Natural killer cell (primary cell): ENCODE results near the gene HCFC2. TPM values are rescaled to one million over a fixed set of nuclear protein-coding genes. Genes with fewer than 3 reads are reported as not detected.

Source experiments
- ATAC-seq, 3 donors: fragments of 150-1000 bp in 2 of 3; fragments of 200-7000 bp in 1 of 3; cut with Tn5 transposase; 1 replicate in 1 of 3; 2 replicates in 2 of 3; pipeline ENCODE4 v1.10.0; 2021; ENCODE audit warnings: mild to moderate bottlenecking in 2 of 3, moderate library complexity in 2 of 3
- DNase-seq, 2 donors: peaks; one replicate each; pipeline versions ENCODE4 v3.0.0 to v3.0.0-alpha.2; 2013 to 2021; ENCODE audit warnings: mixed read lengths in 1 of 2
- H3K27ac ChIP-seq: one replicate; pipeline ENCODE4 v1.5.1; 2013; ENCODE audit warnings: mild to moderate bottlenecking, low read length
- H3K27me3 ChIP-seq: one replicate; pipeline ENCODE4 v1.6.1; 2013; ENCODE audit warnings: low read length; ENCODE audit not compliant: control insufficient read depth, insufficient read depth
- H3K36me3 ChIP-seq: one replicate; pipeline ENCODE4 v1.6.1; 2013; ENCODE audit warnings: low read length; ENCODE audit not compliant: control insufficient read depth, insufficient read depth
- H3K4me1 ChIP-seq: one replicate; pipeline ENCODE4 v1.6.1; 2013; ENCODE audit warnings: low read length; ENCODE audit not compliant: control insufficient read depth, insufficient read depth
- H3K4me3 ChIP-seq: one replicate; pipeline ENCODE4 v1.5.1; 2013; ENCODE audit warnings: low read length
- H3K9me3 ChIP-seq: one replicate; pipeline ENCODE4 v1.6.1; 2013; ENCODE audit warnings: low read length; ENCODE audit not compliant: control insufficient read depth, insufficient read depth
- H3K27ac Mint-ChIP-seq, 2 donors: one replicate each; pipeline ENCODE4 v1.8.0; 2022; ENCODE audit warnings: mild to moderate bottlenecking in 2 of 2, mixed read lengths in 2 of 2, moderate library complexity in 1 of 2
- H3K27me3 Mint-ChIP-seq, 2 donors: one replicate each; pipeline ENCODE4 v1.8.0; 2022; ENCODE audit warnings: low read depth in 2 of 2, mixed read lengths in 2 of 2
- H3K36me3 Mint-ChIP-seq: one replicate; pipeline ENCODE4 v1.8.0; 2022; ENCODE audit warnings: mixed read lengths
- H3K4me1 Mint-ChIP-seq, 2 donors: one replicate each; pipeline ENCODE4 v1.8.0; 2022; ENCODE audit warnings: mixed read lengths in 2 of 2
- H3K4me3 Mint-ChIP-seq: one replicate; pipeline ENCODE4 v1.8.0; 2022; ENCODE audit warnings: mild to moderate bottlenecking, moderate library complexity, mixed read lengths
- H3K9me3 Mint-ChIP-seq, 2 donors: one replicate each; pipeline ENCODE4 v1.8.0; 2022; ENCODE audit warnings: mixed read lengths in 2 of 2
- CTCF ChIP-seq: fragments of 200-600 bp; IDR thresholded peaks from one replicate; pipeline ENCODE4 v1.8.0; 2022; ENCODE audit warnings: antibody characterized with exemption
- WGBS: methylation state at CpG from one replicate; pipeline ENCODE4 v1.1.7; 2013; ENCODE audit warnings: missing lambda C conversion rate; ENCODE audit not compliant: insufficient coverage; 5-methylcytosine and 5-hydroxymethylcytosine counted together
- intact Hi-C: fragments of 100-400 bp; cut with micrococcal nuclease; formaldehyde crosslinking; loops from one replicate; pipeline ENCODE4 v1.14.2; 2022
- total RNA-seq, 4 donors: library from RNA; stranded (reverse); fragments of 120-200 nt in 1 of 4; gene quantifications; one replicate each; pipeline versions ENCODE4 v1.2.3 to v1.2.4, GENCODE V29; 2013 to 2022

The HCFC2 gene
- total RNA-seq, 3 donors from 2014 or later (not counting 1 experiment from before 2014, with no cell fraction given): 20.3 to 24.4 (median 23.8) TPM

GRCh38 chr12:104073699-104074098, 9.4 kb downstream of the HCFC2 start:
- Histone ChIP-seq H3K9me3 (no peaks in the 10 kb centered on the region), H3K36me3 (peaks cover 26% of the 10 kb centered on the region), H3K4me1 (no peaks in the 10 kb centered on the region), H3K27ac (no peak overlapping the region), H3K27me3 (no peaks in the 10 kb centered on the region), H3K4me3 (no peak overlapping the region)
- intact Hi-C loops: no loop called here
- no peak for TF ChIP-seq CTCF
- Mint-ChIP-seq H3K27ac (no peak overlapping the region), H3K4me3 (no peak overlapping the region), H3K27me3 (no peaks in the 10 kb centered on the region), H3K36me3 (peaks cover 8% of the 10 kb centered on the region), H3K4me1 (peaks cover 15 to 16% of the 10 kb centered on the region in 2 donors), H3K9me3 (no peaks in the 10 kb centered on the region)
- ATAC-seq: no peak
- DNase-seq: no peak
- no CpG with 5 or more reads among the region's 1 CpG for WGBS

- H3K27ac Mint-ChIP-seq: no peak overlapping the region
- H3K36me3 Mint-ChIP-seq: peaks cover 7% of the 10 kb centered on the region
- no CpG with 5 or more reads among the region's 1 CpG for WGBS
- H3K27me3 ChIP-seq: no peaks in the 10 kb centered on the region
- H3K27me3 Mint-ChIP-seq: no peaks in the 10 kb centered on the region
- H3K9me3 Mint-ChIP-seq: no peaks in the 10 kb centered on the region
- no peak for TF ChIP-seq CTCF
- H3K4me3 Mint-ChIP-seq: no peak overlapping the region
- H3K4me1 Mint-ChIP-seq: peaks cover 16 to 17% of the 10 kb centered on the region in 2 donors
- H3K36me3 ChIP-seq: peaks cover 32% of the 10 kb centered on the region
- DNase-seq: no peak
- H3K27ac ChIP-seq: no peak overlapping the region
- no peak overlapping the region for H3K4me3 ChIP-seq
- intact Hi-C loops: no loop called here
- no peaks in the 10 kb centered on the region for H3K9me3 ChIP-seq
- no peaks in the 10 kb centered on the region for H3K4me1 ChIP-seq
- ATAC-seq: no peak
Observed at GRCh38 chr12:104079024-104079423, 14.7 kb downstream of the HCFC2 start.

- no peaks in the 10 kb centered on the region for H3K9me3 ChIP-seq
- intact Hi-C loops: no loop called here
- no peaks in the 10 kb centered on the region for H3K9me3 Mint-ChIP-seq
- H3K27ac Mint-ChIP-seq: no peak overlapping the region
- no peaks in the 10 kb centered on the region for H3K27me3 Mint-ChIP-seq
- H3K36me3 Mint-ChIP-seq: peaks cover 7% of the 10 kb centered on the region
- no peak for DNase-seq
- ATAC-seq: no peak
- no peak overlapping the region for H3K27ac ChIP-seq
- H3K27me3 ChIP-seq: no peaks in the 10 kb centered on the region
- 67% methylated on average over 1 of the region's 1 CpG for WGBS
- no peak overlapping the region for H3K4me3 ChIP-seq
- no peak for TF ChIP-seq CTCF
- peaks cover 10 to 16% of the 10 kb centered on the region in 2 donors for H3K4me1 Mint-ChIP-seq
- peaks cover 42% of the 10 kb centered on the region for H3K36me3 ChIP-seq
- no peak overlapping the region for H3K4me3 Mint-ChIP-seq
- H3K4me1 ChIP-seq: no peaks in the 10 kb centered on the region
Observed at GRCh38 chr12:104080764-104081163, 16.4 kb downstream of the HCFC2 start.

- H3K4me3 Mint-ChIP-seq: no peak overlapping the region
- DNase-seq: no peak
Observed at GRCh38 chr12:104083769-104084475, 19.6 kb downstream of the HCFC2 start.

More at GRCh38 chr12:104083769-104084475, 19.6 kb downstream of the HCFC2 start:
- H3K9me3 Mint-ChIP-seq: no peaks in the 10 kb centered on the region
- peaks cover 0 to 6% of the 10 kb centered on the region in 2 donors for H3K4me1 Mint-ChIP-seq
- Histone ChIP-seq H3K9me3 (no peaks in the 10 kb centered on the region), H3K27ac (no peak overlapping the region), H3K36me3 (peaks cover 62% of the 10 kb centered on the region), H3K4me1 (no peaks in the 10 kb centered on the region), H3K4me3 (no peak overlapping the region), H3K27me3 (no peaks in the 10 kb centered on the region)
- no peak for TF ChIP-seq CTCF
- WGBS: 78% methylated on average over 8 of the region's 8 CpGs
- peaks cover 7% of the 10 kb centered on the region for H3K36me3 Mint-ChIP-seq
- intact Hi-C loops: no loop called here
- ATAC-seq: no peak
- H3K27ac Mint-ChIP-seq: peak overlapping the region in 1 of 2 donors; percentile 19
- H3K27me3 Mint-ChIP-seq: no peaks in the 10 kb centered on the region
